Measurements from ENCODE around the gene PCDHGA4.
"Not testable (repeated sequence)": the region's sequence is repeated elsewhere in the genome, so short reads cannot be mapped to it uniquely, and the experiment has no call there.

PCDHGA4 gene

DNA sequence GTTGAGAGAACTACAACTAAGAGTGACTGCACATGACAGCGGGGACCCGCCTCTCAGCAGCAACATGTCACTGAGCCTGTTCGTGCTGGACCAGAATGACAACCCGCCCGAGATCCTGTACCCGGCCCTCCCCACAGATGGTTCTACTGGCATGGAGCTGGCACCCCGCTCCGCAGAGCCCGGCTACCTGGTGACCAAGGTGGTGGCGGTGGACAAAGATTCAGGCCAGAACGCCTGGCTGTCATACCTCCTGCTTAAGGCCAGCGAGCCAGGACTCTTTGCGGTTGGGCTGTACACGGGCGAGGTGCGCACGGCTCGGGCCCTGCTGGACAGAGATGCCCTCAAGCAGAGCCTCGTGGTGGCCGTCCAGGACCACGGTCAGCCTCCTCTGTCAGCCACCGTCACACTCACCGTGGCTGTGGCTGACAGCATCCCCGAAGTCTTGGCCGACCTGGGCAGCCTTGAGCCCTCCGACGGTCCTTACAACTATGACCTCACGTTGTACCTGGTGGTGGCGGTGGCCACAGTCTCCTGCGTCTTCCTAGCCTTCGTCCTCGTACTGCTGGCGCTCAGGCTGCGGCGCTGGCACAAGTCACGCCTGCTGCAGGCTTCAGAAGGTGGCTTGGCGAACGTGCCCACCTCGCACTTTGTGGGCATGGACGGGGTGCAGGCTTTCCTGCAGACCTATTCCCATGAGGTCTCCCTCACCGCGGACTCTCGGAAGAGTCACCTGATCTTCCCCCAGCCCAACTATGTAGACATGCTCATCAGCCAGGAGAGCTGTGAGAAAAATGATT, 29.8 kb downstream of the PCDHGA4 start:
- no peak for DNase-seq (ENCODE audit: low read depth)

- not testable (repeated sequence) for DNase-seq (ENCODE audit: low read depth)
Observed at GRCh38 chr5:141387557-141388311, 32.9 kb downstream of the PCDHGA4 start, which contains the start of gene PCDHGB4. Gene PCDHGB4, plus strand, starts transcription at chr5:141387698. Its CDS starts 187 bp downstream, at chr5:141387885.

DNA sequence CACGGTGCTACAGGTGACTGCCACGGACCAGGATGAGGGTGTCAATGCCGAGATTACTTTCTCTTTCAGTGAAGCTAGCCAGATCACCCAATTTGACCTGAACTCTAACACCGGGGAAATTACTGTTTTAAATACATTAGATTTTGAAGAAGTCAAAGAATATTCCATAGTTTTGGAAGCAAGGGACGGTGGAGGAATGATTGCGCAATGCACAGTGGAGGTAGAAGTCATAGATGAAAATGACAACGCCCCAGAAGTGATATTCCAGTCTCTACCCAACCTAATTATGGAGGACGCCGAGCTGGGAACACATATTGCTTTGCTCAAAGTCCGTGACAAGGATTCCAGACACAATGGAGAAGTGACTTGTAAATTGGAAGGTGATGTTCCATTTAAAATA, 33.8 kb downstream of the PCDHGA4 start:
- no peak for DNase-seq (ENCODE audit: low read depth)

DNA sequence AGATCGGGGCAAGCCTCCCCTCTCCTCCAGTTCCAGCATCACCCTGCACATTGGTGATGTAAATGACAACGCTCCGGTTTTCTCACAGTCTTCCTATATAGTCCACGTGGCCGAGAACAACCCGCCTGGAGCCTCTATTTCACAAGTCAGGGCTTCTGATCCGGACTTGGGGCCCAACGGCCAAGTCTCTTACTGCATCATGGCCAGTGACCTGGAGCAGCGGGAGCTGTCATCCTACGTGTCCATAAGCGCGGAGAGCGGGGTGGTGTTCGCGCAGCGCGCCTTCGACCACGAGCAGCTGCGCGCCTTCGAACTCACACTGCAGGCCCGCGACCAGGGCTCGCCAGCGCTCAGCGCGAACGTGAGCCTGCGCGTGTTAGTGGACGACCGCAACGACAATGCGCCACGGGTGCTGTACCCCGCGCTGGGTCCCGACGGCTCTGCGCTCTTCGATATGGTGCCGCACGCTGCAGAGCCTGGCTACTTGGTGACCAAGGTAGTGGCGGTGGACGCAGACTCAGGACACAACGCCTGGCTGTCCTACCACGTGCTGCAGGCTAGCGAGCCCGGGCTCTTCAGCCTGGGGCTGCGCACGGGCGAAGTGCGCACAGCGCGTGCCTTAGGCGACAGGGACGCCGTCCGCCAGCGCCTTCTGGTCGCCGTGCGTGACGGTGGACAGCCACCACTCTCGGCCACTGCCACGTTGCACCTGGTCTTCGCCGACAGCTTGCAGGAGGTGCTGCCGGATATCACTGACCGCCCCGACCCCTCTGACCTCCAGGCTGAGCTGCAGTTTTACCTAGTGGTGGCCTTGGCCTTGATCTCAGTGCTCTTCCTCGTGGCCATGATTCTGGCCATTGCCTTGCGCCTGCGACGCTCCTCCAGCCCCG, 34.6 kb downstream of the PCDHGA4 start:
- DNase-seq (ENCODE audit: low read depth), result no peak

DNA sequence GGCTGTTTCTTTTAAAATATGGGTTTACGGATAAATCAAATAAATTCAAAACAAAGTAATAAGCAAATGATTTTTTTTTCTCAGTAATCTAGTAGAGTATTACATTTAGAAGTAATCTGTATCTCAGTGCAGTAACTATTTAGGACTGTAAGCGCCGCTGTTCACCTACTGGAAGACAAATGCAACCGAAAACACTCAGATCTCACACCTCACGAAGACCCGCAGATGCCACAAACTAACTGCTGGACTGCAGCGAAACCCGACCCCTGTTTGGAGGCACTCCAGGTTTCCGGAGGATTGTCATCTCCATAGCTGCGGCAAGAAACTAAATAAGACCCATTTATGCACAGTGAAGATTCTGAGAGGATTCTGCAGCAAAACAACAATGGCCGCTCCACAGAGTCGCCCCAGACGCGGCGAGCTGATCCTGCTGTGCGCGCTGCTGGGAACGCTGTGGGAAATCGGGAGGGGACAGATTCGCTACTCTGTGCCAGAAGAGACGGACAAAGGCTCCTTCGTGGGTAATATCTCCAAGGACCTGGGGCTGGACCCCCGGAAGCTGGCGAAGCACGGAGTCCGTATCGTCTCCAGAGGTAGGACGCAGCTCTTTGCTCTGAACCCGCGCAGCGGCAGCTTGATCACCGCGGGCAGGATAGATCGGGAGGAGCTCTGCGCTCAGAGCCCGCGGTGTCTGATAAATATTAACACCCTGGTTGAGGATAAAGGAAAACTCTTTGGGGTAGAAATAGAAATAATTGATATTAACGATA, 37.8 kb downstream of the PCDHGA4 start, which contains the start of gene PCDHGA8:
TSS of gene PCDHGA8 (plus strand) at position 205 of the 770 bp plus-strand sequence. CDS start at position 386, 181 bp downstream.
- DNase-seq (ENCODE audit: low read depth), result no peak

- DNase-seq (ENCODE audit: low read depth), result no peak
Observed at GRCh38 chr5:141393267-141393666, 38.4 kb downstream of the PCDHGA4 start.

GRCh38 chr5:141394401-141395187, 39.8 kb downstream of the PCDHGA4 start:
- DNase-seq (ENCODE audit: low read depth), result not testable (repeated sequence)

- not testable (repeated sequence) for DNase-seq (ENCODE audit: low read depth)
Observed at GRCh38 chr5:141397756-141398551, 43.1 kb downstream of the PCDHGA4 start, which contains the start of gene PCDHGB5. Gene PCDHGB5, plus strand, starts transcription at chr5:141397947. Its CDS starts 181 bp downstream, at chr5:141398128.

DNA sequence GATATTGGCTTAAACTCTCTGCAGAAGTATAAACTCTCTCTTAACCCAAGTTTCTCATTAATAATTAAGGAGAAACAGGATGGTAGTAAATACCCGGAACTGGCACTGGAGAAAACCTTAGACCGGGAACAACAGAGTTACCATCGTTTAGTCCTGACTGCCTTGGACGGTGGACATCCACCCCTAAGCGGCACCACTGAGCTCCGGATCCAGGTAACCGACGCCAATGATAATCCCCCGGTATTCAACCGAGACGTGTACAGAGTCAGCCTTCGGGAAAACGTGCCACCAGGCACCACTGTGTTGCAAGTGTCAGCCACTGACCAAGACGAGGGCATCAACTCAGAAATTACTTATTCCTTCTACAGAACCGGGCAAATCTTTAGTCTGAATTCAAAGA, 43.8 kb downstream of the PCDHGA4 start:
- no peak for DNase-seq (ENCODE audit: low read depth)

- no peak for DNase-seq (ENCODE audit: low read depth)
Observed at GRCh38 chr5:141399555-141400258, 44.9 kb downstream of the PCDHGA4 start.

DNA sequence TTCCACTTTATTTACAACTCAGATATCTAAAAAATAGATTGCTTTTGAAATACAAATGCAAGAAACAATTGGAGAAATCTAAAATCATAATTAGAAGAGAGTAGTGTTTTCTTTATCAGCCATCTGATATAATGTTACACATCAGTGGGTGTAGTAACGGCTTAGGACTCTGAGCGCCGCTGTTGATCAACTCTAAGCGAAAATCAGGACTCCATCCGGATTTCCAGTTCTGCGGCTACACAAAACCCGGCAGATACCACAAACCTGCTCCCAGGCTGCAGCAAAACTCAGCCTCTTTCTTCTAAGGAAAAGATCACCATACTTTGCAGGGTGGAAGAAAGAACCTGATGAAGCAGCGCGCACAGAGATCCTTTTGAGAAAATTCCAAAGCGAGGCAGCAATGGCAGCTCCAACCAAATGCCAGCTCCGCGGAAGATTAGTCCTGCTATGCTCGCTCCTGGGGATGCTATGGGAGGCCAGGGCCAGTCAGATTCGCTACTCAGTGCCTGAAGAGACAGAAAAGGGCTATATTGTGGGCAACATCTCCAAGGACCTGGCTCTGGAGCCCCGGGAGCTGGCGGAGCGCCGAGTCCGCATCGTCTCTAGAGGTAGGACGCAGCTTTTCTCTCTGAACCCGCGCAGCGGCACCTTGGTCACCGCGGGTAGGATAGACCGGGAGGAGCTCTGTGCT, 47.9 kb downstream of the PCDHGA4 start, which contains the start of gene PCDHGA9:
TSS of gene PCDHGA9 (plus strand) at position 226 of the 691 bp plus-strand sequence. CDS start at position 401, 175 bp downstream.
- DNase-seq (ENCODE audit: low read depth), result no peak

DNA sequence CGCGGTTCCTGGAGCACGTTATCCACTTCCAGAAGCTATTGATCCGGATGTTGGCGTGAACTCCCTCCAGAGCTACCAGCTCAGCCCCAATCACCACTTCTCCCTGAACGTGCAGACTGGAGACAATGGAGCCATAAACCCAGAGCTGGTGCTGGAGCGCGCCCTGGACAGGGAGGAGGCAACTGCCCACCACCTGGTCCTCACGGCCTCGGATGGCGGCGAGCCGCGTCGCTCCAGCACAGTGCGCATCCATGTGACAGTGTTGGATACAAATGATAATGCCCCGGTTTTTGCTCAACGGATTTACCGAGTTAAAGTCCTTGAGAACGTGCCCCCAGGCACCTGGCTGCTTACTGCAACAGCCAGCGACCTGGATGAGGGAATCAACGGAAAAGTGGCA, 48.6 kb downstream of the PCDHGA4 start:
- DNase-seq (ENCODE audit: low read depth), result no peak

Measured in fibroblast of the conjunctiva (primary cell).